H1 (cell line): ENCODE measurements around the gene ABCA9. TPM values are rescaled to one million over a fixed set of nuclear protein-coding genes. Genes with fewer than 3 reads are reported as not detected.

Experiments used
- TEAD4 ChIP-seq: IDR thresholded peaks from 2 replicates; pipeline ENCODE4 v1.6.1; 2012; ENCODE audit warnings: low read depth, low read length, inconsistent platforms, mixed read lengths
- polyA plus RNA-seq, 7 experiments: library from polyadenylated mRNA; depleted of rRNA in 3 of 7; stranded (reverse) in 5 of 7; unstranded in 2 of 7; fragments of >200 nt in 5 of 7; fragments of 200-250 nt in 2 of 7; gene quantifications; 1 replicate in 5 of 7; 2 replicates in 1 of 7; 4 replicates in 1 of 7; pipeline versions ENCODE4 v1.2.1 to v1.2.3, GENCODE V29; 2011 to 2013; ENCODE audit warnings: missing spikeins in 2 of 7, mixed read lengths in 2 of 7
- total RNA-seq: library from RNA; stranded (reverse); fragmentation: NEBNext Ultra II Directional; extraction: Animal tissue kit (Norgen Biotek cat#: 25700); gene quantifications from 2 replicates; pipeline ENCODE4 v1.2.1, GENCODE V29; 2021

The ABCA9 gene
- total and polyA plus RNA-seq, 2 of the 8 experiments (the other 6 are each of a cell fraction or from before 2014, with no cell fraction given), result not detected

- TF ChIP-seq TEAD4, result no peak
- TF ChIP-seq, all 59 proteins: peak for 0
These were observed 2.3 kb upstream of the ABCA9 start (continued) for GRCh38 chr17:69062860-69063581.
